Right renal cortex interstitium (tissue), 3 donors: ENCODE results near the gene CACNB4. TPM values are rescaled to one million over a fixed set of nuclear protein-coding genes. Genes with fewer than 3 reads are reported as not detected.
"Not testable (repeated sequence)": the region's sequence is repeated elsewhere in the genome, so short reads cannot be mapped to it uniquely, and the experiment has no call there.

ENCODE experiments used
- DNase-seq, 3 donors: peaks; one replicate each; pipeline ENCODE4 v3.0.0-alpha.2; 2013; ENCODE audit warnings: low read depth in 3 of 3, low spot score in 2 of 3
- polyA plus RNA-seq, 3 donors: library from polyadenylated mRNA; unstranded; fragments of 120-200 nt; gene quantifications; one replicate each; pipeline ENCODE4 v1.2.1, GENCODE V29; 2013; ENCODE audit not compliant: insufficient read length in 3 of 3

The CACNB4 gene
- polyA plus RNA-seq, 3 donors: 7.4 to 12.5 (median 8.1) TPM

DNA sequence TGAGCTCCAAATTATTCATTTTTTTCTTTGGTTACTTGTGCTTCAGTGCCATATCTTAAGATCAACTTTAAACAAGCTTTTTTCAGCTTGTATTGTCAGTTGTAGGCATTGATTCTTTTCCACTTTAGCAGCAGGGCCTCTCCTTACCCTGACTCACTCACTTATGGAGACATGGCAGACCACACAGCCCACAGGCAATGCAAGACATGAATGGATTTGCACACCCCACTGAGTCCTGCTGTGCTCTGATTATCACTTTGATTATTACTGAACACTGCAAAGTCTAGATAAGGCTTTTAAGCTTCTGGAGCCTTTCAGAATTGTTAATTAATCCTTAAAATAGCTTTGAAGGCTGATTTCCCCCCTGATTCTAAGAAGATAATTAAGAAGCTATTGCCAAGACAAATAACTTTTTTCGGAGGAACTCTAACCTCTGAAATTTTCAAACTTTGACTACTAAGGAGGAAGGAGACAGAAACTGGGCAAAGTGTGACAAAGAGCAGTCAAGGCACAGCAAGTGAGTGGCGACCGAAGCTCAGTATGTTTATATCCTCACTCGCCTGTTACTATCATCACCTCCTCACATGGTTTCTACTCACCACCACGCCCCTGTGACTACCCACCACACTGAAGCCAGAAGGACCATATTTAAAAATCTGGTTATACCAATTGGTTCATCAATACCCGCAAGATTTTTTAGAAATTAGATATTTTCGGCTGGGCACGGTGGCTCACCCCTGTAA lies 43.3 kb downstream of the CACNB4 start:
- DNase-seq: no peak

DNA sequence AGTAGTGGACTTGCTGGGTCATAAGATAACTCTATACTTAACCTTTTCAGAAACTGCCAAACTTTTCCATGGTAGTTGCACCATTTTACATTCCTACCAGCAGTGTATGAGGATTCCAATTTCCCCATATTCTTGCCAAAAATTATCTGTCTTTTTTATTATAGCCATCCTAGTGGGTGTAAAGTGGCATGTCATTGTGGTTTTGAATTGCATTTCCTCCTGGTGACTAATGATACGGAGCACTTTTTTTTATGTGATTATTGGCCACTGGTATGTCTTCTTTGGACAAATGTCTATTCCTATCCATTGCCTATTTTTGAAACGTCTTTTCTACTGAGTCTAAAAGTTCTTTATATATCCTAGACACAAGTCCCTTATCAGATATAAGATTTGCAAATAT lies 44.3 kb downstream of the CACNB4 start:
- DNase-seq: no peak

DNA sequence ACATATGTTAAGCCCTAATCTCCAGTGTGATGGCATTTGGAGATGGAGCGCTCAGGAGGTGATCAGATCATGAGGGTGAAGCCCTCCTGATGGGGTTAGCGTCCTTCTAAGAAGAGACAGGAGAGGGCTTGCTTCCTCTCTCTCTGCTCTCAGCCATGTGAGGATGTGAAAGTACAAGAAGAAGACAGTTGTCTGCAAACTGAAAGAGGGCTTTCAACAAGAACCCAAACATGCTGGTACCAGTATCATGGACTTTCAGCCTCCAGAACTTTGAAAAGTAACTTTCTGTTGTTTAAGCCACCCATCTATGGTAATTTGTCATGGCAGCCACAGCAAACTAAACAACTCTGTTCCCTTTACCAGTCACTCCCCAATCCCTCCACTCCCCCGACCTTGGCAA lies 47.4 kb downstream of the CACNB4 start:
- DNase-seq: no peak

DNA sequence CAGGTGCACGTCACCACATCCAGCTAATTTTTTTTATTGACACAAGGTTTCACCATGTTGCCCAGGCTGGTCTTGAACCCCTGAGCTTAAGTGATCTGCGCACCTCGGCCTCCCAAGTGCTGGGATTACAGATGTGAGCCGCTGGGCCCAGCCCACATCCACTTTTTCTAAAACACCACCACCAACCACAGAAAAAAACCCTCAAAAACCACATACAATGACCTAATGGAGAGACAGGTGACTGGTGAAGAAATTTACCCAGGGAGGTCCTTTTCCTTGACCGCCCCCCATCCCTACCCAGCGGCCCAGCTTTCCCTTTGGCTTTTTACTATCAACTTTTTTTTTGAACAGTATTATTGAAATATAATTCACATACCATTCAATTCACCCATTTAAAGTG lies 47.9 kb downstream of the CACNB4 start:
- DNase-seq: no peak

DNA sequence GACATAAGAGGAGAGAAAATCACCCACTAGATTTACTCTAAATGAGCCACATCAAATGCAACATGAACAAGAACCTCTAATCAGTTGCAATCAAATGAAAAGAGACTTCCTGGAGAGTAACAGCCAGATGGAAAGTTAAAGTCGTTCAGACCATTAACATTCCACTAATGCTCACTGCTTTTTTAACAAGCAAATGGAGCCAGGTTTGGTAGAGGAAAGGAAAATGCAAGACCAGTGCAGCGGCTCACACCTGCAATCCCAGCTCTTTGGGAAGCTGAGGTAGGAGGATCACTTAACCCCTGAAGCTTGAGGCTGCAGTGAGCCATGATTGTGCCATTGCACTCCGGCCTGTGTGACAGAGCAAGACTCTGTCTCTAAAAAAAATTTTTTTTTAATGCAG lies 48.5 kb downstream of the CACNB4 start:
- no peak for DNase-seq

DNA sequence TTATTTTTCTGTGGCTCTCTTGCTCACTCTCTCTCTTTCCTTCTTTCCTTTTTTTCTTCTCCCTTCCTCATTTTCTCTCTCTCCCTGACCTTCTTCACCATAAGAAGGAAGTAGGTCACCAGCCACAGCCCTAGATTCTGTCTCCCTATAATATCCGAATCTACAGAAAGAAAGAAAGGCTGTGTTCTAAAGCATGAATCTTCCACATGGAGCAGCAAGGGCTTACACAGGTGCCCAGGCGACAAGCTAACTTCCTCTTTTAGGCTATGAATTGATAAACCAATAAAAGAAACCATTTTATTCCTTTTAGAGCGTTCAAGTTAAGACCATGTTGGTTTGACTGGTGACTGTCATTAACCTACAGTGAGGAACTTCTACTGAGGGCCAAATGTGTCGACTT lies 49.3 kb downstream of the CACNB4 start:
- DNase-seq: no peak

DNA sequence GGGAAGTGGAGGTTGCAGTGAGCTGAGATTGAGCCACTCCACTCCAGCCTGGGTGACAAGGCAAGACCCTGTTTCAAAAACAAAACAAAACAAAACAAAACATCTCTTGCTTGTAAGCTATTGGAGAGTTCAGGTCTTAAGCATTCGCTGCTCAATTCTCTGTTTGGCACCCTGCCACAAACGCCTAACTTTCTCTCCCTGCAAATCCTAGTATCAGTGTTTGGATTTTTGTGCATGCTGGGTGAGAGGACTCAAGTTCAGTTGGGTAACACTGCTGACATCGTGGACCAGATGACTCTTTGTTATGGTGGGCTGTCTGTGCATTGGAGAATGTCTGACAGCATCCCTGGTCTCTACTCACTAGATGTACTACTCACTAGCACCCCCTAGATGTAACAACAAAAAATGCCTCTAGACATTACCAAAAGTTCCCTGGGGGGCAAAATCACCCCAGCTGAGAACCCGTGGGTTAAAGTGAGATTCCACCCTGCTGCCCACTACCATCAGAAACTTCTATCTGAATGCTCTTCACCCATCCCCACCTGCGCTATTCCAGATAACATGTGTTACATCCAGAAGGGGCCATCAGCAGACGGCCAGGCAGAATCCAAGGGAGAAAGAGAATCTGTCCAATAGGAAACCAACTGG lies 50.9 kb downstream of the CACNB4 start:
- DNase-seq: no peak

DNA sequence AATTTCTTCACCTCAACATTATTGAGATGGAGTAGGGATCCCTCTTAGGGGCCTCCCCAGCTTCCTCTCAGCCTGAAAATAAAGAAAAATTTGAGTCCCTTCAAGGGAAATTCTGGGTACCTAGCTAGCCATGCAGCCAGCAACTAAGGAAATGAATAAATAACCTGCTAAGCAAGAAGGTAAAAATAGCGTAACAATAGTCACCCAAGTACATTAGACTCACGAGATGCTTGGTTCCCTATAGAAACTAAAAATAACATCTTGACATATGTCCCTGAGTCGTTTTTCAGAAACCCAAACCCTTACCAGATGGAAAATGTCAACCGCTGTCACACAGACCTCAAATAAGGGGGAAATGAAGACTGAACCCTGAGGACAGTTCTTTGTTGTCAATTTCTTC lies 51.9 kb downstream of the CACNB4 start:
- no peak for DNase-seq

DNA sequence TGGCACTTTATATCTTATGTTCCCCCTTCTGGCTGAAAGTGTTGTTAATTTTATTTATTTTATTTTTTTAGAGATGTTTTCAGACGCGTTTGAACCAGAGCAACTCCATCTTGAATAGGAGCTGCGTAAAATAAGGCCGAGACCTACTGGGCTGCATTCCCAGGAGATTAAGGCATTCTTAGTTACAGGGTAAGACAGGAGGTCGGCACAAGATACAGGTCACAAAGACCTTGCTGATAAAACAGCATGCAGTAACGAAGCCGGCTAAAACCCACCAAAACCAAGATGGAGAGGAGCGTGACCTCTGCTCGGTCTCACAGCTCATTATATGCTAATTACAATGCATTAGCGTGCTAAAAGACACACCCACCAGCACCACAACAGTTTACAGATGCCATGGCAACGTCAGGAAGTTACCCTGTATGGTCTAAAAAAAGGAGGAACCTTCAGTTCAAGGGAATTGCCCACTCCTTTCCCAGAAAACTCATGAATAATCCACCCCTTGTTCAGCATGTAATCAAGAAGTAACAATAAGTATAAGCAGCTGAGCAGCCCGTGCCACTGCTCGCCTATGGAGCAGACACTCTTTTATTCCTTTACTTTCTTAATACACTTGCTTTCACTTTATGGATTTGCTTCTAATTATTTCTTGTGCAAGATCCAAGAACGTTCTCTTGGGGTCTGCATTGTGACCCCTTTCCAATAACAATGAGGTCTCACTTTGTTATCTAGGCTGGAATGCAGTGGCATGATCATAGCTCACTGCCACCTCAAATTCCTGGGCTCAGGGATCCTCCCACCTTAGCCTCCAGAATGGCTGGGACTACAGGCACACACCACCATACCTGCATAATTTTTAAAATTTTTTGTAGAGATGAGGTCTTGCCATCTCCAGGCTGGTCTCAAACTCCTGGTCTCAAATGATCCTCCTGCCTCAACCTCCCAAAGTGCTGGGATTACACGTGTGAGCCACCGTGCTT lies 55.9 kb downstream of the CACNB4 start:
- DNase-seq: no peak

DNA sequence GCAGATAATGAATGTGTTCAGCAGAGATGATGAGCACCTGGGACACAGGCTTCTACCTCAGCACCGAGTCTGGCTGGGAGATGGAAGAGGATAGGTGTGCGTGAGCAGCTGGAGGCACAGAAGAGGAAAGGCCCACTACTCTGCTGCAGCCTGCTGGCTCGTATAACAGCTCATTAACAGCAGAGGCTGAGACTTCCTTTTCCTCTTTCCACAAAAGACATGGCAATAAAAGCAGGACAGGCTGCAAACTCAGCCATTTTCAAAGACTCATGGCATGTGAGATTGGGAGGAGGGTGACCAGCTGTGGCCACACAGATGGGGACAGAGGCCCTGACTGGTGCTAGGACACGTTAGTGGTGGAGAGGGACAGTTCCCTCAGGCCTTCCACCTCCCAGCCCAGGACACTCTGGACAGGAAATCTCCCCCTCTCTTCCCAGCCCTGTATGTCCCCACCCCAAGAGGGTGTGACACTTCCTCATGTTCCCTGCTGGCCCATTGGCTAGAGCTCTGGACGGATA lies 60.3 kb downstream of the CACNB4 start:
- no peak for DNase-seq

DNA sequence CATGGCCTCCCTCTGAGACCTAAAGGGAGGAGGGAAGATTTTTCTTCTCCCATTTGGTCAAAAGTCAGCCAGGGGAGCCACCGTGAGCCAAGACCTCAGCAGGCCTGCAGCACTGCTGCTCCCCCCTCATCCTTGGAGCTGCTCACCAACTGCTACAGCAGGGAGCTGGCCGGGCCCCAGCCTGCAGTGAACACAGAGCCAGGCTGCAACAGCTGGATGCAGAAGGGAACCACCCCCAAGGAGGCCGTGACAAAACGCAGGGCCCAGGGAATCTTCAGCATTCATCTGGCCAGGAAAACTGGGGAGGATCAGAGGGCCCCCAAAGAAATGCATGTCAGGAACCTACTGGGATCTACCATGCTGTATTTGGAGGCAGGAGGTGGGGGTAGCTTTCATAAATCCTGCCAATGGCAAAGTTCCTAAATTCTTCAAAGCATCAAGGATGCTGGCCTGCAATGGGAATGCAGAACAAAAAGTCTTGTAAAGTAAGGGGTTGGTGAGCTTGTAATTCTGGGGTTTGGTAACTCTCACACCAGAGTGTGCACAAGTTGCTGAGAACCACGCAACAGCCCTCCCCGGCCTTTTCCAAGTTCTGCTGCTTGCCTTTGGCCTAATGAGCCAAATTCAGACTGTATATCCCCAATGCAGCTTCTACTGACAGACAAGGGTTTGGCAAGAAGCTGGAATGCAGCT lies 61.0 kb downstream of the CACNB4 start:
- DNase-seq: no peak

DNA sequence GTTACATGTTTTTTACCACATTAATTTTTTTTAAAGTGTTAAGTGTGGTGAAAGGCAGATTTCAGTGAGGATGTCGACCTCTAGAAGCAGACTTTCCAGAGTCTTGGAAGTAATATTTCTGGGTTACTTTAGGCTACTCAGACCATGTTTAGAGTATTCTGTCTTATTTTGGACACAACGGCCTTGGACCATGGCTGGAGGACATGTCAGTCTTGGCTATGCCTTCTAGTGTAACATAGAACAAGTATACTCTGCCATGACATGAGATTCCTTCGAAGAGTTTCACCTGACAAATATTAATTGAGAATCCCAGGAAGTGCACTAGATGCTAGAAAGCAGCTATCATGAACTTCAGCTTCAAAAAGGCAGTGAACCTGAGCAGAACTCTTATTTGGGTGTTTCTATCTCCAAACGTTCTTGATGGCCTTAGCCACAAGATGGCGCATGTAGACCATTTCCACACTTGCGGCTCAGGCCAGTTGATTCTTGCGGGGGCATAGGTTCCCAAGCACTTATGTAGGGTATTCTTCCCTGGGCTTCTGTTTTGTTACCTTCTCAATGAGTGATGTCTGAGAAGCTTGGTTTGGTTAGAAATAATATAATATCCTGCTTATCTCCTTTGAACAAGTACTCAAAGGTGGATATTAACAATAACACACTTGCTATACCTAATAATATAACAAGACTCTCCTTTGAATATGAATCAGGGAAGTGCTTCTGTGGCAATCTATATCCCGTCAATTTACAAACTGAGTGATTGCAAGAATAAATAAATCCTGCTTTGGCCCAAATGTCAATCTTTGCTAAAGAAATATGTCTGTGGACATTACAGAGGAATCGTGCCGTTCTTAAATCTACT lies 62.0 kb downstream of the CACNB4 start:
- DNase-seq: peak in 2 of 3 donors; percentile 65 to 72

DNA sequence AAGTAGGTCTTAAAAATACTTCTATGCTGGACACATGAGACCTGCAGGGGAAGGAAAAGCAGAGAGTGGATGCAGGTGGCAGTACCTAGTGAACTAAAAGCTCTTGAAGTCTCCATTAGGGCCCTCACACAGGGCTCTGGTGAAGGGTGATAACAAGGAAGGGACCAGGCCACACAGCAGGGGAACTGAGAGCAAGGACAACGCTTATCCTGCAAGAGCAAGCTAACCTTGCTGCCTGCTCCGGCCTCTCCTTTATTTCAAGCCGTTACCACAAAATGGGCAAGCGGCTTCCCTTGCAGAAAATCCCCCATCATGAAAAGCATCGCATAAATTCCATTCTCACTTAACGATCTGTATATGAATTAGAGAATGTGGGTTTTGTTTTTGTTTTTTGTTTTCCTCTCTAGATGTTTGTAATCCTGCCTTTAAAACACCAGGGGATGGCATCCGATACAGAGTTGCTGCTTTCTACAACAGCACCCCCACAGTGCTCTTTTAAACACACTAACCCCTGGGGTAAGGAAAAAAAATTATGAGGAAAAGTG lies 64.5 kb downstream of the CACNB4 start:
- DNase-seq: no peak

DNA sequence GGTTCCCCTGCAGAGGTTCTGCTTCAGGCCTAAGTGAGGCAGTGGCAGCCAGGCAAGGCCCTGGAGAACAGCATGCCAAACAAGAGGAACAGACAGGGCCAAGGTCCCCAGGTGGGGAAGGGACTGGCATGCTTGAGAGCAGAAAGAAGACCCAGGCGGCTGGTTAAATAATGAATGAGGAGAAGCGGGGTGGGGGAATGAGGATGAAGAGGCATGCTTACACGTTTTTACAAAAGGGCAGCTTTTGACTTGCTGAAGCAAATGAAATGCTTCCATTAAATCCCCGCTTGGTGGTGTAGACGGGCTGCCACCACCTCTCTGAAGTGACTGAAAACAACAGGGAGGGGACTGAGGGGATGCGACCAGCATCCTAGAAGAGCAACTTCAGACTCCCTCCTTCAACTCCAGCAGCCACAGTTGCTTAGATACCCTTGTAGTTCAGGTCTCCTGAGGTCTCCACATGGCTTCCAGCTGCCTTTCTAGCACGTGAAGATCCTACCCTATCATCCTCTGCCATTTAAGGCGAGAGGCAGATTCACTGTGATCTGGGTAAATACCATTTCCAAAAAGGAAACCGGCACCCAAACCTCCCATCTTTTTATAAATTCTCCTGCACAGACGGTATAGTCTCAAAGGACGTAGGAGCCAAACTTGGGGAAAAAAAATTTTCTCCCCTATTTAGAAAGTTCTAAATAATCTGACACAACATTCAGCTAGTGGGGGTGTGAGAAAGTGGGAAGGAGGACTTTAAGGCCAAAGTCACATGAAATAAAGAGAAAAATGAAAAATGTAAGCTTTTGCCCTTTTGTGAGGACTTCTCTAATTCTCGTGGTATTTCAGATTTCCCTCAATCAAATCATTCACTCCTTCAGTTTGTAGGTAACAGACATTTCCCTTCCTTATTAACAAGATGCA lies 65.6 kb downstream of the CACNB4 start:
- DNase-seq: no peak

DNA sequence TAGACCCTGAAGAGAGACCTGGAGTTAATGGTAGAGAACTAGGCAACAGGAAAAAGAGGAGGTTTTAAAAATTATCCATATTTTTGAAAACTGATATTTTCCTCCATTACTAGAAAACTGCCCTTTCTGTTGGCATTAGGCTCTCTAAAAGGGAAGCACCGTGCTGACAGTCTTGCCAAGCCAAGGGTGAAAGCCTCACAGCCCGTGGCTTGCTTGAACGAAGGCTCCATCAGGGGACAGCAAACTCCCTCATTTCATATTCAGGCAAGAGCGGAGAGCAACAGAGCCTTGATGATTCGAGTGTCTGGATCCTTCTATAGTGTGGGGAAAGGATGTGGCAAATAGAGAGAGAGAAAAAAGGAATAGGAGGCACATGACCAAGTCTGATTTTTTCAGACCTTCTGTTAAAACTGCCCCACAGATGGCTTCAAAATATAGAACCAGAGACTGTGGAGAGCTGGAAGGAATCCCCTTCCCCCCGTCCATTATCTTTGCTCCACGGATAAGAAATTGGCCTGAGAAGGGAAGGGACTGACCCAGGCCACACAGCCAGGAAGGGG lies 67.0 kb downstream of the CACNB4 start:
- no peak for DNase-seq

DNA sequence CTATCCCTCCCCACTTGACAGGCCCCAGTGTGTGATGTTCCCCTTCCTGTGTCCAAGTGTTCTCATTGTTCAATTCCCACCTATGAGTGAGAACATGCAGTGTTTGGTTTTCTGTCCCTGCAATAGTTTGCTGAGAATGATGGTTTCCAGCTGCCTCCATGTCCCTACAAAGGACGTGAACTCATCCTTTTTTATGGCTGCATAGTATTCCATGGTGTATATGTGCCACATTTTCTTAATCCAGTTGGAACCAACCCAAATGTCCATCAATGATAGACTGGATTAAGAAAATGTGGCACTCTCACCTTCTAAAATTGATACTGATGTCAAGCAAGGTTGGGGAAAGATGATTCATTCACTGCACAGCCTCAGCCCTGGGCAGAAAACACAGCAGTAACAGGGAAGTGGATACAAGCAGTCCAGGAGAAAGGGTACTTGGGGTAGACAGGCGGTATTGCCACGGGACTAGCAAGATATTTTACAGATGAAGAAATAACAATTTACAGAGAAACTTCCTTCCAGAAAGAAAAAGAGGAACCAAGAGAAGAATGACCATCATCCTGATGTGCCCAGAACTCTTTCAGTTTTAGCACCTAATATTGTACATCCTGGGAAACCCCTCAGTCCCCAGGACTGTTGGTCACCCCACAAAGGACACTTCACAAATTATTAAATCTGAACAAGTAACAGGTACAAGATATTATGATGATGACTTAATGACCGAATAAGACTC lies 68.1 kb downstream of the CACNB4 start:
- DNase-seq: not testable (repeated sequence)

DNA sequence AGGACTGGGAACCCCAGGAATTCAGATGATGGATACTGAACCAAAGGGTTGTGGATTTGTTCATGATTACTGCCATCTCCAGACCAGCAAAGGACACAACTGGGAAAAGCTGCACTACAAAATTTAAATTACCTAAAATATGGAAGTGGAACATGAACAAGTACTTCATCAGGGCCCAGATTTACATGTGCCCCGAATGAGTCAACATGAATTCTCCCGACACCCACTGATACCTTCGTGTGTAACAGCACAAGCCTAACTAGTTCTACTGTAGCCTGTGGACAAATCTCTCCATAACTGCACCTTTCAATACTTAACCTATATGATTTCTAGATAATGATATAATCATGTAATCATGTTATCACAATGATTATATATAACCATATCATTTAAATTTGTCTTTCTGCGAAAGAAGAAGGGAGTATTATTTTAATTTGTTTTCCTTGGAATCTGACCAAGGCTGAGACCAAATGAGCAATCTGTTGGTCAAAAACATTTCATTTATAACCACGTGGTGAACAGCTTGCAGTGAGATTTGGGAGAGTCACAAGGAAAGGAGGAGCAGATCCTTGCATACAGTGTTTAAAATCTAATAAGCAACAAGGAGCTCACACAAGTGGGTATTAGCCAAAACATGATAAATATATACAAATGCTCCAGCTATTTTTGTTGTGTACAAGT lies 70.5 kb downstream of the CACNB4 start:
- DNase-seq: no peak
